ENCODE results near the gene RTN4R. TPM values are rescaled to one million over a fixed set of nuclear protein-coding genes. Genes with fewer than 3 reads are reported as not detected.

Gene RTN4R
- total RNA-seq, 1 experiment from 2014 or later, result 19.0 TPM

GRCh38 chr22:20290578-20291248 is 22.6 kb upstream of the RTN4R start:
- CTCF ChIA-PET, result interaction anchor here (1.2 kb wide), 1 partner anchor 133 kb away, joined by 3 read pairs; no protein-coding TSS in a partner anchor
- Histone ChIP-seq H3K9me3 (ENCODE audit: control insufficient read depth in 1 of 2, insufficient read depth in 1 of 2, low read depth in 1 of 2, low read length in 2 of 2) (no peaks in the 10 kb centered on the region), H3K79me2 (ENCODE audit: insufficient read depth, low read length) (no peaks in the 10 kb centered on the region), H3K27me3 (ENCODE audit: insufficient read depth, low read length) (no peaks in the 10 kb centered on the region), H3K4me2 (ENCODE audit: low read length) (no peak overlapping the region), H3K4me1 (ENCODE audit: control insufficient read depth in 1 of 2, insufficient read depth in 2 of 2, low read length in 2 of 2) (no peaks in the 10 kb centered on the region), H3K9ac (ENCODE audit: low read length) (no peak overlapping the region), H2AFZ (ENCODE audit: low read depth, low read length, poor library complexity, severe bottlenecking) (no peak overlapping the region), H3K27ac (ENCODE audit: low read depth, low read length) (no peak overlapping the region), H4K20me1 (ENCODE audit: insufficient read depth) (no peaks in the 10 kb centered on the region), H3K4me3 (replicated peaks in 1 of 2; ENCODE audit: low read depth in 1 of 2, low read length in 2 of 2) (no peak overlapping the region), H3K36me3 (ENCODE audit: control insufficient read depth in 1 of 2, insufficient read depth in 2 of 2, low read length in 2 of 2) (no peaks in the 10 kb centered on the region), H3K9me2 (ENCODE audit: insufficient read depth) (no peaks in the 10 kb centered on the region)
- BruUV-seq (replicated peaks), result no TSS peak
- RAD21 ChIA-PET (ENCODE audit: low non-redundant PET in 1 of 2, low total read pairs in 2 of 2, uncharacterized antibody in 2 of 2, unreplicated experiment in 2 of 2), result no interaction called here
- POLR2A ChIA-PET, result no interaction called here
- no peak for ATAC-seq
- DNase-seq (ENCODE audit: low read depth, low spot score), result no peak
- intact Hi-C loops (cut with micrococcal nuclease), result no loop called here
- TF ChIP-seq MAX (IDR thresholded peaks at IDR 0.05), result no peak
- TF ChIP-seq EZH2phosphoT487 (IDR thresholded peaks at IDR 0.05; ENCODE audit: borderline replicate concordance), result no peak
- TF ChIP-seq POLR2AphosphoS5 (IDR thresholded peaks at IDR 0.05; ENCODE audit: low read depth, low read length), result no peak
- no peak for TF ChIP-seq SP1 (IDR thresholded peaks at IDR 0.05; ENCODE audit: low read depth)
- no peak for TF ChIP-seq ELF1 (IDR thresholded peaks at IDR 0.05; ENCODE audit: borderline replicate concordance, low read depth)
- no peak for TF ChIP-seq CEBPB (IDR thresholded peaks at IDR 0.05; ENCODE audit: low read depth)
- no peak for TF ChIP-seq SIN3A (IDR thresholded peaks at IDR 0.05; ENCODE audit: low read depth)
- TF ChIP-seq SRF (IDR thresholded peaks at IDR 0.05; ENCODE audit: low read depth), result no peak
- no peak for TF ChIP-seq FOSL1 (IDR thresholded peaks at IDR 0.05; ENCODE audit: low read depth)
- no peak for TF ChIP-seq ZFX (IDR thresholded peaks at IDR 0.05)
- TF ChIP-seq EGR1 (IDR thresholded peaks at IDR 0.05; ENCODE audit: low read depth), result no peak

- no peaks in the 10 kb centered on the region for H4K20me1 ChIP-seq (ENCODE audit: insufficient read depth)
- H3K9me2 ChIP-seq (ENCODE audit: insufficient read depth), result no peaks in the 10 kb centered on the region
- ChIA-PET RAD21 (ENCODE audit: low non-redundant PET in 1 of 2, low total read pairs in 2 of 2, uncharacterized antibody in 2 of 2, unreplicated experiment in 2 of 2) (no interaction called here), POLR2A (no interaction called here), CTCF (no interaction called here)
- intact Hi-C loops (cut with micrococcal nuclease), result no loop called here
- H3K4me1 ChIP-seq (ENCODE audit: control insufficient read depth in 1 of 2, insufficient read depth in 2 of 2, low read length in 2 of 2), result no peaks in the 10 kb centered on the region
- H3K9ac ChIP-seq (ENCODE audit: low read length), result no peak overlapping the region
- H3K9me3 ChIP-seq (ENCODE audit: control insufficient read depth in 1 of 2, insufficient read depth in 1 of 2, low read depth in 1 of 2, low read length in 2 of 2), result no peaks in the 10 kb centered on the region
- BruUV-seq (replicated peaks), result no TSS peak
- no peak overlapping the region for H3K27ac ChIP-seq (ENCODE audit: low read depth, low read length)
- no peak overlapping the region for H3K4me2 ChIP-seq (ENCODE audit: low read length)
- no peaks in the 10 kb centered on the region for H3K79me2 ChIP-seq (ENCODE audit: insufficient read depth, low read length)
- ATAC-seq (no peak), DNase-seq (ENCODE audit: low read depth, low spot score) (no peak)
- H2AFZ ChIP-seq (ENCODE audit: low read depth, low read length, poor library complexity, severe bottlenecking), result no peak overlapping the region
- H3K36me3 ChIP-seq (ENCODE audit: control insufficient read depth in 1 of 2, insufficient read depth in 2 of 2, low read length in 2 of 2), result no peaks in the 10 kb centered on the region
- no peak overlapping the region for H3K4me3 ChIP-seq (replicated peaks in 1 of 2; ENCODE audit: low read depth in 1 of 2, low read length in 2 of 2)
- H3K27me3 ChIP-seq (ENCODE audit: insufficient read depth, low read length), result no peaks in the 10 kb centered on the region
- TF ChIP-seq TCF7L2 (IDR thresholded peaks at IDR 0.05; ENCODE audit: borderline replicate concordance, extremely low read depth, insufficient read depth, insufficient read length), result no peak
- TF ChIP-seq ELF1 (IDR thresholded peaks at IDR 0.05; ENCODE audit: borderline replicate concordance, low read depth), result no peak
- TF ChIP-seq JUND (IDR thresholded peaks at IDR 0.05), result no peak
- no peak for TF ChIP-seq CTCF (IDR thresholded peaks at IDR 0.05 in 2 of 3, conservative IDR thresholded peaks at IDR 0.05 in 1 of 3; ENCODE audit: borderline replicate concordance in 1 of 3, insufficient read depth in 1 of 3, low read depth in 2 of 3, low read length in 2 of 3)
- no peak for TF ChIP-seq ATF3 (IDR thresholded peaks at IDR 0.05)
- TF ChIP-seq MAX (IDR thresholded peaks at IDR 0.05), result no peak
- TF ChIP-seq SP1 (IDR thresholded peaks at IDR 0.05; ENCODE audit: low read depth), result no peak
- TF ChIP-seq ZBTB33 (IDR thresholded peaks at IDR 0.05; ENCODE audit: extremely low read depth, insufficient replicate concordance, low read length), result no peak
- TF ChIP-seq FOSL1 (IDR thresholded peaks at IDR 0.05; ENCODE audit: low read depth), result no peak
- no peak for TF ChIP-seq ZFX (IDR thresholded peaks at IDR 0.05)
- TF ChIP-seq CEBPB (IDR thresholded peaks at IDR 0.05; ENCODE audit: low read depth), result no peak
- TF ChIP-seq EZH2phosphoT487 (IDR thresholded peaks at IDR 0.05; ENCODE audit: borderline replicate concordance), result no peak
- no peak for TF ChIP-seq SRF (IDR thresholded peaks at IDR 0.05; ENCODE audit: low read depth)
Measured at GRCh38 chr22:20290045-20290392, 21.9 kb upstream of the RTN4R start.

All from HCT116 (cell line).